ENCODE results near the gene GRIFIN. TPM values are rescaled to one million over a fixed set of nuclear protein-coding genes. Genes with fewer than 3 reads are reported as not detected.
A peak's percentile ranks its signal among the peaks of the same experiment; 100 is the strongest.
"Not testable (repeated sequence)": the region's sequence is repeated elsewhere in the genome, so short reads cannot be mapped to it uniquely, and the experiment has no call there.

Gene GRIFIN
- total RNA-seq, 6 donors from 2014 or later: not detected

DNA sequence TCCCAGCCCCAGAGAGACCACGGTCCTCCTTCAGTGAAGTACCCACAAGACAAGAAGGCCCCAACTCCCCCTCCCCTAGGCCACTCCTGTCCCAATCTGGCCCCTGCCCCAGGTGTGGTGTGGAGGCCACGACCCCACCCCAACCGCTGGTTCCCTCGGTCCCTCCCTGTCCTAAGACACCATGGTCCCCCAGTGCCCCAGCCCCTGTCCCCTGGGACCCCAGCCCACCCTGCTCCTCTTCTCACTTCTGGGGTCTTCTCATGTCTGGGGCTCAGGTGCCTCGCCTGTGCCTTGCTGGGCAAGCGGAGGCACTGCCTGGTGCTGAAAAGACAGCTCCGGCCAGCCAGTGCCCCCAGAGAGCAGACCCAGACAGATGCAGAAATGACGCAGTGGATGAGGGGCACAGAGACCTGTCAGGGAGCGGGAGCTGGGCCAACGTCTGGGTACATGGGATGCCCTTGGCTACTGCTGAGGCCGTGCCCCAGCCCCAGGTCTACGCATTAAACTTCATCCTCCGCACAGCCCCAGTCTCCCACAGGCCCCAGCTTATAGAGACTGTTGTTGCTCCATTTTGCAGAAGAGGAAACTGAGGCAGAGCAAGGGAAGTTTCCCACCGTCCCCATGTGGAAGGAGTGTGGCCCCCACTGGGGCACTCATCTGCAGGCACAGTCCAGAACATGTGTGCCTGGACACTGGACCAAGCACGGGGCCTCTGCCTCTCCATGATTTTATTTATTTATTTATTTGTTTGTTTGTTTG, 14.8 kb downstream of the GRIFIN start:
- WGBS, 2 donors: 81 to 95% methylated on average over 2 to 15 of the region's 15 CpGs
- Histone ChIP-seq H3K4me3 (no peak overlapping the region), H3K9me3 (no peaks in the 10 kb centered on the region), H3K4me1 (no peaks in the 10 kb centered on the region), H3K27ac (no peak overlapping the region), H3K36me3 (no peaks in the 10 kb centered on the region), H3K27me3 (no peaks in the 10 kb centered on the region)
- TF ChIP-seq EP300 (IDR thresholded peaks at IDR 0.05) (no peak), POLR2AphosphoS5 (IDR thresholded peaks at IDR 0.05) (no peak), POLR2A (IDR thresholded peaks at IDR 0.05) (no peak), CTCF (IDR thresholded peaks at IDR 0.05) (no peak)
- ATAC-seq (ENCODE audit: low FRiP score in 2 of 2) (peak in 1 of 2 donors; percentile 53), DNase-seq (no peak)

DNA sequence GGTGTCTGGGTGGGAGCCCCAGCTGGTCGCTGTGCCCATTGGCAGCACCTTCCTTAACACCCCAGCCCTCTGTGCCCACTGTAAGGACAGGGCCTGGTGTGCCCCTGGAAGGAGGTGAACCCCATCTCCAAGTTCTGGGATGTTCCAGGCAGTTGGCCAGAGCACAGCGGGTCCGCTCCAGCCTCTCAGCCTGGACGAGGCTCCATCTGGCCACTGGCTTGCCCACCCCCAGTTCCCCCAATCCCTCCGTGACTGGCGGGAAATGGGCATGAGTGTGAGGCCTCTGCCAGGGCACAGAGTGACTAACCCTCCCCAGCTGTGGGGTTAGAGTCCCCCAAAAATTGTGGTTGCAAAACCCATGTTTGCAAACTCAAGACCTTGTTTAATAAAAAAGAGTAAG, 15.6 kb downstream of the GRIFIN start:
- no peak for DNase-seq
- Histone ChIP-seq H3K27ac (no peak overlapping the region), H3K4me1 (no peaks in the 10 kb centered on the region), H3K27me3 (no peaks in the 10 kb centered on the region), H3K9me3 (no peaks in the 10 kb centered on the region), H3K36me3 (no peaks in the 10 kb centered on the region), H3K4me3 (no peak overlapping the region)
- TF ChIP-seq POLR2AphosphoS5 (IDR thresholded peaks at IDR 0.05): no peak
- no peak for TF ChIP-seq POLR2A (IDR thresholded peaks at IDR 0.05)
- no peak for TF ChIP-seq CTCF (IDR thresholded peaks at IDR 0.05)
- TF ChIP-seq EP300 (IDR thresholded peaks at IDR 0.05): no peak
- 81 to 93% methylated on average over 2 to 6 of the region's 6 CpGs for WGBS, 2 donors
- peak in 1 of 2 donors; percentile 36 for ATAC-seq (ENCODE audit: low FRiP score in 2 of 2)

GRCh38 chr7:2460188-2460587, 16.0 kb downstream of the GRIFIN start:
- WGBS, 2 donors: 72 to 88% methylated on average over 10 to 22 of the region's 23 CpGs
- Histone ChIP-seq H3K27me3 (no peaks in the 10 kb centered on the region), H3K4me1 (no peaks in the 10 kb centered on the region), H3K4me3 (no peak overlapping the region), H3K36me3 (no peaks in the 10 kb centered on the region), H3K9me3 (no peaks in the 10 kb centered on the region), H3K27ac (no peak overlapping the region)
- TF ChIP-seq CTCF (IDR thresholded peaks at IDR 0.05): no peak
- TF ChIP-seq EP300 (IDR thresholded peaks at IDR 0.05): no peak
- TF ChIP-seq POLR2AphosphoS5 (IDR thresholded peaks at IDR 0.05): no peak
- TF ChIP-seq POLR2A (IDR thresholded peaks at IDR 0.05): no peak
- ATAC-seq (ENCODE audit: low FRiP score in 2 of 2): peak in 1 of 2 donors; percentile 21
- DNase-seq: peak in 1 of 2 donors; percentile 66

GRCh38 chr7:2459674-2460073, 16.5 kb downstream of the GRIFIN start:
- Histone ChIP-seq H3K27ac (no peak overlapping the region), H3K4me1 (no peaks in the 10 kb centered on the region), H3K9me3 (no peaks in the 10 kb centered on the region), H3K4me3 (no peak overlapping the region), H3K36me3 (no peaks in the 10 kb centered on the region), H3K27me3 (no peaks in the 10 kb centered on the region)
- TF ChIP-seq EP300 (IDR thresholded peaks at IDR 0.05): no peak
- TF ChIP-seq POLR2A (IDR thresholded peaks at IDR 0.05): no peak
- no peak for TF ChIP-seq POLR2AphosphoS5 (IDR thresholded peaks at IDR 0.05)
- TF ChIP-seq CTCF (IDR thresholded peaks at IDR 0.05): no peak
- no peak for DNase-seq
- WGBS, 2 donors: 81 to 95% methylated on average over 8 of the region's 8 CpGs
- ATAC-seq (ENCODE audit: low FRiP score in 2 of 2): peak in 1 of 2 donors; percentile 8

DNA sequence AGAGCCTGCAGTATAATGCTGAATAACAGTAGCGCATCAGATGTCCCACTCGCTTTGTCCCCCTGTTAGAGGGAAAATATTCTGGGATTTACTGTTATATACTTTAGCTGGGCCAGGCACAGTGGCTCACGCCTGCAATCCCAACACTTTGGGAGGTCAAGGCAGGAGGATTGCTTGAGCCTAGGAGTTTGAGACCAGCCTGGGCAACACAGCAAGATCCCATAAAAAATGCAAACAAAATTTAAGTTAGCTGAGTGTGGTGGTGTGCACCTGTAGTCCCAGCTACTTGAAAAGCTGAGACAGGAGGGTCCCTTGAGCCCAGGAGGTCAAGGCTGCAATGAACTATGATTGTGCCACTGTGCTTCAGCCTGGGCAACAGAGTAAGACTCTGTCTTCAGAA, 22.3 kb downstream of the GRIFIN start:
- H3K4me3 ChIP-seq; DNase-seq; H3K36me3 ChIP-seq; ATAC-seq (ENCODE audit: low FRiP score in 2 of 2); H3K27me3 ChIP-seq; H3K27ac ChIP-seq; H3K9me3 ChIP-seq: not testable (repeated sequence)
- H3K4me1 ChIP-seq: peaks cover 17 to 23% (median 20%) of the 10 kb centered on the region in 4 donors
- WGBS, 2 donors: 99 to 100% methylated on average over 3 of the region's 3 CpGs
